Measurements from ENCODE around the gene STARD3NL. TPM values are rescaled to one million over a fixed set of nuclear protein-coding genes. Genes with fewer than 3 reads are reported as not detected.

Gene STARD3NL
- total and polyA plus RNA-seq, 10 of the 15 experiments (the other 5 are each of a cell fraction or from before 2014, with no cell fraction given) = 66.1 to 133 (median 85.7) TPM

- TF ChIP-seq POU2F2 (IDR thresholded peaks at IDR 0.05; ENCODE audit: borderline replicate concordance, low read depth, low read length) (peak; percentile 34; the same call in 1 of the 3 replicates), MTA2 (IDR thresholded peaks at IDR 0.05; ENCODE audit: low read depth) (peak; percentile 95), SIN3A (IDR thresholded peaks at IDR 0.05; ENCODE audit: low read depth, low read length) (no peak), ATF7 (IDR thresholded peaks at IDR 0.05; ENCODE audit: low read depth) (peak; percentile 76; the same call in 1 of the 2 replicates), MYB (IDR thresholded peaks at IDR 0.05; ENCODE audit: borderline replicate concordance, low read depth, low read length) (peak; percentile 51; the same call in 1 of the 2 replicates), JUNB (IDR thresholded peaks at IDR 0.05) (peak; percentile 89), IRF4 (IDR thresholded peaks at IDR 0.05; ENCODE audit: low read depth, low read length) (peak; percentile 68), ZNF207 (IDR thresholded peaks at IDR 0.05; ENCODE audit: borderline replicate concordance) (no peak), BMI1 (IDR thresholded peaks at IDR 0.05; ENCODE audit: borderline replicate concordance) (peak; percentile 79; the same call in 1 of the 2 replicates), EP300 (IDR thresholded peaks at IDR 0.05; ENCODE audit: borderline replicate concordance in 1 of 2, control insufficient read depth in 1 of 2, low read depth in 2 of 2, low read length in 2 of 2) (peak; percentile 92 to 95), KLF5 (IDR thresholded peaks at IDR 0.05; ENCODE audit: partially characterized antibody) (no peak), PML (IDR thresholded peaks at IDR 0.05; ENCODE audit: low read length) (peak; percentile 86), ZNF217 (IDR thresholded peaks at IDR 0.05) (peak; percentile 84), IKZF1 (conservative IDR thresholded peaks at IDR 0.05) (peak; percentile 92), NBN (IDR thresholded peaks at IDR 0.05) (peak; percentile 71; the same call in 1 of the 2 replicates), MLLT1 (IDR thresholded peaks at IDR 0.05) (peak; percentile 59; the same call in 1 of the 2 replicates), IKZF2 (IDR thresholded peaks at IDR 0.05) (peak; percentile 97 to 98), CEBPB (IDR thresholded peaks at IDR 0.05; ENCODE audit: borderline replicate concordance in 1 of 2, low read depth in 2 of 2, low read length in 2 of 2) (peak in 1 of 2 experiments; percentile 62; a peak in 1 of 4 replicates), ZNF384 (IDR thresholded peaks at IDR 0.05; ENCODE audit: borderline replicate concordance, low read depth, low read length) (no peak), HDGF (IDR thresholded peaks at IDR 0.05) (no peak), RELB (IDR thresholded peaks at IDR 0.05; ENCODE audit: low read depth) (peak; percentile 94), BACH1 (IDR thresholded peaks at IDR 0.05; ENCODE audit: borderline replicate concordance) (peak; percentile 91; the same call in 1 of the 2 replicates), CREM (IDR thresholded peaks at IDR 0.05; ENCODE audit: low read depth) (peak; percentile 71), TBL1XR1 (IDR thresholded peaks at IDR 0.05; ENCODE audit: low read depth, low read length) (peak; percentile 88), EED (IDR thresholded peaks at IDR 0.05; ENCODE audit: low read depth) (peak; percentile 85), E2F8 (IDR thresholded peaks at IDR 0.05; ENCODE audit: low read depth, partially characterized antibody) (peak; percentile 30), NR2C1 (IDR thresholded peaks at IDR 0.05) (peak; percentile 8; the same call in 1 of the 2 replicates)
Observed at GRCh38 chr7:38171623-38172391, 6.2 kb upstream of the STARD3NL start (continued).
